ENCODE measurements around the gene ARHGAP19.

The ARHGAP19 gene

GRCh38 chr10:97173036-97173435 is 119.4 kb downstream of the ARHGAP19 start:
- no peak for DNase-seq (ENCODE audit: low read depth, low spot score)
- TF ChIP-seq YY1 (IDR thresholded peaks at IDR 0.05; ENCODE audit: insufficient read depth, insufficient read length) (no peak), ZNF274 (IDR thresholded peaks at IDR 0.05; ENCODE audit: low read depth, low read length) (no peak), SUZ12 (IDR thresholded peaks at IDR 0.05; ENCODE audit: extremely low read depth, insufficient read depth, insufficient read length) (no peak)
- no peaks in the 10 kb centered on the region for H3K4me1 ChIP-seq (ENCODE audit: insufficient read depth, insufficient read length)
- no peaks in the 10 kb centered on the region for H3K9me3 ChIP-seq (ENCODE audit: insufficient read depth, low read length)
- no peaks in the 10 kb centered on the region for H3K36me3 ChIP-seq (ENCODE audit: insufficient read depth, insufficient read length, low read length)
- H3K9ac ChIP-seq (ENCODE audit: insufficient read length, low read depth), result no peak overlapping the region
- H3K4me3 ChIP-seq (ENCODE audit: insufficient read length, low read depth), result no peak overlapping the region
- H3K27me3 ChIP-seq (ENCODE audit: insufficient read depth, insufficient read length), result peaks cover 4% of the 10 kb centered on the region

All from NT2/D1 (cell line).